ENCODE measurements around the gene CUEDC2. TPM values are rescaled to one million over a fixed set of nuclear protein-coding genes. Genes with fewer than 3 reads are reported as not detected.

The CUEDC2 gene
- total and polyA plus RNA-seq, 10 of the 15 experiments (the other 5 are each of a cell fraction or from before 2014, with no cell fraction given), result 20.4 to 121 (median 75.0) TPM

DNA sequence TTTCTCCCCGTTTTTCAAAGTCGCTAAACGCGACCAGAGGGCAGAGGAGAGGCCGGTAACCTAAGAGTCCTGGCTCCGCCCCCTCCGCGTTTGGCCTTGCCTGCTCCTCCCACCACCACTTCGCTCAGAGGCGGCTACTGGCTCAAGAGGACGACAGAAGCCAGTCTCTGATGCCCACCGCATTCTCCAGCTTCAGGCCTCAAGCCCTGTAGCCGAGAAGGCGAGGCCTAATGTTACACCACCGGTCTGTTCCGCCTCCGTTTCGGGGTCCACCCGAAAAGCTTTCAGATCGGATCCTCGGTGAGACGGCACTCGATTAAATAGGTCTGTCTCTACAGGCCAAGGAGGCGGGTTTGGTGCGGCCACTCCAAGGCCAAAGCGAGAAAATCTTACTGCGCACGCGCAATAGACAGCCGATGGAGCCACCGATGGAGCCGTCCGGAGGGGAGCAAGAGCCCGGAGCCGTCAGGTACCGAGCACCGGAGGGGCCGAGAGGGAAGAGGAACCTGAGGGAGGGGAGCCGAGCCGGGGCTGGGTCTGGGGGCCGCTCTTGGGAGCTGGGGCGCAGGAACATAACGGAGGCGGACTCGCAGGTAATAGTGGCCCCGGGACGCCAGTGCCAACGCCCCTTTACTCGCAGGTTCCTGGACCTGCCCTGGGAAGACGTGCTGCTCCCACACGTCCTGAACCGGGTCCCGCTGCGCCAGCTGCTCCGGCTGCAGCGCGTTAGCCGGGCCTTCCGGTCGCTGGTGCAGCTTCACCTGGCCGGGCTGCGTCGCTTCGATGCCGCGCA is 11.5 kb downstream of the CUEDC2 start, which contains the start of gene FBXL15 (continued):
- no peak; the same call in 1 of the 2 replicates for TF ChIP-seq REST (IDR thresholded peaks at IDR 0.05; ENCODE audit: low read depth, low read length)
- TF ChIP-seq, protein P1, sequence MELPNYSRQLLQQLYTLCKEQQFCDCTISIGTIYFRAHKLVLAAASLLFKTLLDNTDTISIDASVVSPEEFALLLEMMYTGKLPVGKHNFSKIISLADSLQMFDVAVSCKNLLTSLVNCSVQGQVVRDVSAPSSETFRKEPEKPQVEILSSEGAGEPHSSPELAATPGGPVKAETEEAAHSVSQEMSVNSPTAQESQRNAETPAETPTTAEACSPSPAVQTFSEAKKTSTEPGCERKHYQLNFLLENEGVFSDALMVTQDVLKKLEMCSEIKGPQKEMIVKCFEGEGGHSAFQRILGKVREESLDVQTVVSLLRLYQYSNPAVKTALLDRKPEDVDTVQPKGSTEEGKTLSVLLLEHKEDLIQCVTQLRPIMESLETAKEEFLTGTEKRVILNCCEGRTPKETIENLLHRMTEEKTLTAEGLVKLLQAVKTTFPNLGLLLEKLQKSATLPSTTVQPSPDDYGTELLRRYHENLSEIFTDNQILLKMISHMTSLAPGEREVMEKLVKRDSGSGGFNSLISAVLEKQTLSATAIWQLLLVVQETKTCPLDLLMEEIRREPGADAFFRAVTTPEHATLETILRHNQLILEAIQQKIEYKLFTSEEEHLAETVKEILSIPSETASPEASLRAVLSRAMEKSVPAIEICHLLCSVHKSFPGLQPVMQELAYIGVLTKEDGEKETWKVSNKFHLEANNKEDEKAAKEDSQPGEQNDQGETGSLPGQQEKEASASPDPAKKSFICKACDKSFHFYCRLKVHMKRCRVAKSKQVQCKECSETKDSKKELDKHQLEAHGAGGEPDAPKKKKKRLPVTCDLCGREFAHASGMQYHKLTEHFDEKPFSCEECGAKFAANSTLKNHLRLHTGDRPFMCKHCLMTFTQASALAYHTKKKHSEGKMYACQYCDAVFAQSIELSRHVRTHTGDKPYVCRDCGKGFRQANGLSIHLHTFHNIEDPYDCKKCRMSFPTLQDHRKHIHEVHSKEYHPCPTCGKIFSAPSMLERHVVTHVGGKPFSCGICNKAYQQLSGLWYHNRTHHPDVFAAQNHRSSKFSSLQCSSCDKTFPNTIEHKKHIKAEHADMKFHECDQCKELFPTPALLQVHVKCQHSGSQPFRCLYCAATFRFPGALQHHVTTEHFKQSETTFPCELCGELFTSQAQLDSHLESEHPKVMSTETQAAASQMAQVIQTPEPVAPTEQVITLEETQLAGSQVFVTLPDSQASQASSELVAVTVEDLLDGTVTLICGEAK (IDR thresholded peaks at IDR 0.05; ENCODE audit: borderline replicate concordance), result peak; percentile 98
- 0 out of 2 replicates have a peak, but pooled peaks have one; percentile 22 for TF ChIP-seq ZNF384 (IDR thresholded peaks at IDR 0.05; ENCODE audit: borderline replicate concordance, low read depth, low read length)
